MM.1S (cell line): ENCODE data around the gene AFG3L2.

Experiments
- CTCF ChIP-seq: fragments of 300-600 bp; sonication (generic); IDR thresholded peaks from 2 replicates; pipeline ENCODE4 v1.5.1; 2016; ENCODE audit warnings: antibody characterized with exemption, low read length, mixed read lengths
- EZH2phosphoT487 ChIP-seq: fragments of 300-600 bp; sonication (generic); IDR thresholded peaks from 2 replicates; pipeline ENCODE4 v1.6.1; 2018; ENCODE audit warnings: antibody characterized with exemption, low read length

GRCh38 chr18:12279781-12280531 lies 97.1 kb downstream of the AFG3L2 start:
- TF ChIP-seq CTCF: no peak
- no peak for TF ChIP-seq EZH2phosphoT487
